T-helper 2 cell treated with Interferon-gamma antibody and Interleukin-4, amounts not matched to agents 100 ng/mL and 5 ng/mL, for 36 hours (primary cell): ENCODE results near the gene SLC24A4. TPM values are rescaled to one million over a fixed set of nuclear protein-coding genes. Genes with fewer than 3 reads are reported as not detected.

Experiments used
- intact Hi-C: fragments of 100-400 bp; cut with micrococcal nuclease; formaldehyde crosslinking; loops from one replicate; pipeline ENCODE4 v1.15.1; 2023
- total RNA-seq: library from RNA; stranded (reverse); gene quantifications from 2 replicates; pipeline ENCODE4 v1.2.3, GENCODE V29; 2022

SLC24A4 gene
- total RNA-seq, 1 donor from 2014 or later: not detected

GRCh38 chr14:92368001-92368400 is 45.0 kb downstream of the SLC24A4 start:
- intact Hi-C loops: no loop called here

- intact Hi-C loops: no loop called here
Observed at GRCh38 chr14:92369097-92369496, 46.1 kb downstream of the SLC24A4 start.

GRCh38 chr14:92372230-92372629 is 49.3 kb downstream of the SLC24A4 start:
- intact Hi-C loops: no loop called here

- intact Hi-C loops: no loop called here
Observed at GRCh38 chr14:92373336-92373735, 50.4 kb downstream of the SLC24A4 start.

- intact Hi-C loops: no loop called here
Observed at GRCh38 chr14:92380131-92380530, 57.2 kb downstream of the SLC24A4 start.

GRCh38 chr14:92380582-92380981 is 57.6 kb downstream of the SLC24A4 start:
- intact Hi-C loops: no loop called here

GRCh38 chr14:92382677-92383076 is 59.7 kb downstream of the SLC24A4 start:
- intact Hi-C loops: no loop called here

- intact Hi-C loops: no loop called here
Observed at GRCh38 chr14:92383805-92384204, 60.8 kb downstream of the SLC24A4 start.

- intact Hi-C loops: no loop called here
Observed at GRCh38 chr14:92384461-92385133, 61.6 kb downstream of the SLC24A4 start.

GRCh38 chr14:92385561-92385960 is 62.6 kb downstream of the SLC24A4 start:
- intact Hi-C loops: no loop called here

GRCh38 chr14:92386165-92386564 is 63.2 kb downstream of the SLC24A4 start:
- intact Hi-C loops: no loop called here

GRCh38 chr14:92386637-92387036 is 63.7 kb downstream of the SLC24A4 start:
- intact Hi-C loops: no loop called here

GRCh38 chr14:92387578-92387977 is 64.6 kb downstream of the SLC24A4 start:
- intact Hi-C loops: no loop called here

- intact Hi-C loops: no loop called here
Observed at GRCh38 chr14:92389598-92390158, 66.7 kb downstream of the SLC24A4 start.

GRCh38 chr14:92391726-92392125 is 68.8 kb downstream of the SLC24A4 start:
- intact Hi-C loops: no loop called here

- intact Hi-C loops: no loop called here
Observed at GRCh38 chr14:92392711-92393110, 69.7 kb downstream of the SLC24A4 start.

- intact Hi-C loops: no loop called here
Observed at GRCh38 chr14:92397150-92397952, 74.4 kb downstream of the SLC24A4 start.

- intact Hi-C loops: no loop called here
Observed at GRCh38 chr14:92397953-92398564, 75.1 kb downstream of the SLC24A4 start.

GRCh38 chr14:92398888-92399636 is 76.1 kb downstream of the SLC24A4 start:
- intact Hi-C loops: no loop called here

- intact Hi-C loops: no loop called here
Observed at GRCh38 chr14:92400579-92401444, 77.8 kb downstream of the SLC24A4 start.
